ENCODE measurements around the gene IAPP.
"Not testable (repeated sequence)": the region's sequence is repeated elsewhere in the genome, so short reads cannot be mapped to it uniquely, and the experiment has no call there.

The IAPP gene

DNA sequence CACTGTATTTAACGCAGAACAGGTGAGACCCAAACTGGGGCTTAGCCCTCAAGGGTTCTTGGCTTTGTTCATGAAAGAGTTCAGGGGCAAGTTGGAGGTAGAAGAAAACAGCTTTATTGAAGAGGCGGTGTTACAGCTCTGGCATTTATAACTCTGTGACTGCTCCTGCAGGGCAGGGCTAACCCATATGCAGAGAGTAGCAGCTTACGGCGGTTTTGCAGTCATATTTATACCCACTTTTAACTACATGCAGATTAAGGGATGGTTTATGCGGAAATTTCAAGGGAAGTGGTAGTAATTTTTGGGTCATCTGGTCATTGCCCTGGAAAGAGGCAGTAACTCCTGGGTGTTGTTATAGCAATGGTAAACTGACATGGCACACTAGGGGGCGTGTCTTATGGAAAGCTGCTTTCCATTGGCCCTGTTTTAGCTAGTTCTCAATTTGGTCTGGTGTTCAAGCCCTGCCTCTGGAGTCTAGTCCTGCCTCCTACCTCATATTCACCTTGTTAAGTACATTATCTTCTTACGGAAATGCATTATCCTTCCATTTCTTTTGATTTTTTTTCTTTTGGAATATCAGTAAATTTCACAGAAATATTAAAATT lies 1.8 kb upstream of the IAPP start:
- H3K4me1 ChIP-seq (ENCODE audit: control insufficient read depth, insufficient read depth, low read length, poor library complexity, severe bottlenecking): no peaks in the 10 kb centered on the region
- no peaks in the 10 kb centered on the region for H3K36me3 ChIP-seq (ENCODE audit: control insufficient read depth, insufficient read depth, low read length)
- H3K27ac ChIP-seq (ENCODE audit: insufficient read depth, low read length, poor library complexity, severe bottlenecking): no peak overlapping the region
- no peaks in the 10 kb centered on the region for H3K9me3 ChIP-seq (ENCODE audit: control insufficient read depth, low read length)
- H3K27me3 ChIP-seq (replicated peaks; ENCODE audit: control insufficient read depth, insufficient read depth, low read length, poor library complexity, severe bottlenecking): no peaks in the 10 kb centered on the region
- no peak overlapping the region for H3K4me3 ChIP-seq (ENCODE audit: insufficient read depth, low read depth, low read length, poor library complexity, severe bottlenecking)
- DNase-seq: no peak

DNA sequence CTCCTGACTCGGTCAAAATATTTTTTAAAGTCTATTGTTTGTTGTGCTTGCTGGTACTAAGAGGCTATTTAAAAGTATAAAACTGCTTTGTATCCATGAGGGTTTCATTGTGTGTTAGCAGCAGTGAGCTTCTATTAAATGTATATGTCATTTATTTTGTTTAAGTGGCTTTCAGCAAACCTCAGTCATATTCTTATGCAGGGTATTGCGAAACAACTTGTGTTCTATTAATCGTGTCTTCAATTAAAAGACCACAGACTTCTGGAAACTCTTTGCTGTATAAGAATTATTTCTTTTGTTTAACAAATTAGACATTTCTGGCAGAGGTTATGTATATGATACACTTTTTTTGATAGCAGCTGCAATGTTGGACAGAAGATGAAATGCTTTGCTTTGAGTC lies 6.5 kb downstream of the IAPP start:
- H3K9me3 ChIP-seq (ENCODE audit: control insufficient read depth, low read length): no peaks in the 10 kb centered on the region
- no peak overlapping the region for H3K27ac ChIP-seq (ENCODE audit: insufficient read depth, low read length, poor library complexity, severe bottlenecking)
- no peaks in the 10 kb centered on the region for H3K4me1 ChIP-seq (ENCODE audit: control insufficient read depth, insufficient read depth, low read length, poor library complexity, severe bottlenecking)
- H3K4me3 ChIP-seq (ENCODE audit: insufficient read depth, low read depth, low read length, poor library complexity, severe bottlenecking): no peak overlapping the region
- no peaks in the 10 kb centered on the region for H3K36me3 ChIP-seq (ENCODE audit: control insufficient read depth, insufficient read depth, low read length)
- DNase-seq: no peak
- no peaks in the 10 kb centered on the region for H3K27me3 ChIP-seq (replicated peaks; ENCODE audit: control insufficient read depth, insufficient read depth, low read length, poor library complexity, severe bottlenecking)

DNA sequence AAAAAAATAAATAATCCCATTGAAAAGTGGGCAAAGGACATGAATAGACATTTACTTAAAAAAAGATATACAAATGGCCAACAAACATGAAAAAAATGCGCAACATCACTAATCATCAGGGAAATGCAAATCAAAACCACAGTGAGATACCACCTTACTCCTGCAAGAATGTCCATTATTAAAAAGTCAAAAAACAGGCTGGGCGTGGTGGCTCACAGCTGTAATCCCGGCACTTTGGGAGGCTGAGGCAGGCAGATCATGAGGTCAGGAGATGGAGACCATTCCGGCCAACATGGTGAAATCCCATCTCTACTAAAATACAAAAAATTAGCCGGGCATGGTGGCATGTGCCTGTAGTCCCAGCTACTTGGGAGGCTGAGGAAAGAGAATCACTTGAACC lies 8.6 kb downstream of the IAPP start:
- H3K36me3 ChIP-seq (ENCODE audit: control insufficient read depth, insufficient read depth, low read length); H3K27ac ChIP-seq (ENCODE audit: insufficient read depth, low read length, poor library complexity, severe bottlenecking); H3K9me3 ChIP-seq (ENCODE audit: control insufficient read depth, low read length); H3K27me3 ChIP-seq (replicated peaks; ENCODE audit: control insufficient read depth, insufficient read depth, low read length, poor library complexity, severe bottlenecking); H3K4me3 ChIP-seq (ENCODE audit: insufficient read depth, low read depth, low read length, poor library complexity, severe bottlenecking); H3K4me1 ChIP-seq (ENCODE audit: control insufficient read depth, insufficient read depth, low read length, poor library complexity, severe bottlenecking); DNase-seq: not testable (repeated sequence)

DNA sequence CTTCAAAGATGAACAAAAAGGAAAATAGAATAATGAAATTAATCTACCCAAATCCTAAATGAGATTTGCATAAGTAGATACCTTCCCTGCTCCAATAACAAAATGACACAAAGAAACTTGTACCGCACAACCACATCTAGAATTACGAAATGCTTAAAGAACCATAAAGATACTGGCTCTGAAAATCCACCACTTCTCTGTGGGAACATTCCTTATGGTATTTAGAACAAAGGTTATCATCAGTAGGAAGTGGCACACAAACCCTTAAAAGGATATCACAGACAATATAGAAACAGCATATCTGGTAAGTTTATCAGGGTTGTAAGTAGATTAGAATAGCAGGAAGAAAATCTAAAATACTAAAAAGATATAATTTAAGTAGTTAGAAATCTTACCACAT lies 11.6 kb downstream of the IAPP start:
- no peaks in the 10 kb centered on the region for H3K4me1 ChIP-seq (ENCODE audit: control insufficient read depth, insufficient read depth, low read length, poor library complexity, severe bottlenecking)
- H3K27ac ChIP-seq (ENCODE audit: insufficient read depth, low read length, poor library complexity, severe bottlenecking): no peak overlapping the region
- no peaks in the 10 kb centered on the region for H3K27me3 ChIP-seq (replicated peaks; ENCODE audit: control insufficient read depth, insufficient read depth, low read length, poor library complexity, severe bottlenecking)
- no peaks in the 10 kb centered on the region for H3K9me3 ChIP-seq (ENCODE audit: control insufficient read depth, low read length)
- no peak for DNase-seq
- H3K4me3 ChIP-seq (ENCODE audit: insufficient read depth, low read depth, low read length, poor library complexity, severe bottlenecking): no peak overlapping the region
- no peaks in the 10 kb centered on the region for H3K36me3 ChIP-seq (ENCODE audit: control insufficient read depth, insufficient read depth, low read length)

DNA sequence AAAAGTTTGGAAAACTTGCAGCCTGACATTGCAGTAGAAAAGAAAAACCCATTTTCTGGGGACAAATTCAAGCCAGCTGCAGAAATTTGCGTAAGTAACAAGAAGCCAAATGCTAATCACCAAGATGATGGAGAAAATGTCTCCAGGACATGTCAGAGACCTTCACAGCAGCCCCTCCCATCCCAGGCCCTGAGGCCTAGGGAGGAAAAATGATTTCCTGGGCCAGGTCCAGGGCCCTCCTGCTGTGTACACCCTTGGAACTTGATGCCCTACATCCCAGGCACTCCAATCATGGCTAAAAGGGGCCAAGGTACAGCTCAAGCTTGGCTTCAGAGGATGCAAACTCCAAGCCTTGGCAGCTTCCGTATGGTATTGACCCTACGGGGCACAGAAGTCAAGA lies 14.5 kb downstream of the IAPP start:
- H3K36me3 ChIP-seq (ENCODE audit: control insufficient read depth, insufficient read depth, low read length): no peaks in the 10 kb centered on the region
- no peak for DNase-seq
- no peak overlapping the region for H3K4me3 ChIP-seq (ENCODE audit: insufficient read depth, low read depth, low read length, poor library complexity, severe bottlenecking)
- no peaks in the 10 kb centered on the region for H3K27me3 ChIP-seq (replicated peaks; ENCODE audit: control insufficient read depth, insufficient read depth, low read length, poor library complexity, severe bottlenecking)
- H3K27ac ChIP-seq (ENCODE audit: insufficient read depth, low read length, poor library complexity, severe bottlenecking): no peak overlapping the region
- no peaks in the 10 kb centered on the region for H3K4me1 ChIP-seq (ENCODE audit: control insufficient read depth, insufficient read depth, low read length, poor library complexity, severe bottlenecking)
- H3K9me3 ChIP-seq (ENCODE audit: control insufficient read depth, low read length): no peaks in the 10 kb centered on the region

DNA sequence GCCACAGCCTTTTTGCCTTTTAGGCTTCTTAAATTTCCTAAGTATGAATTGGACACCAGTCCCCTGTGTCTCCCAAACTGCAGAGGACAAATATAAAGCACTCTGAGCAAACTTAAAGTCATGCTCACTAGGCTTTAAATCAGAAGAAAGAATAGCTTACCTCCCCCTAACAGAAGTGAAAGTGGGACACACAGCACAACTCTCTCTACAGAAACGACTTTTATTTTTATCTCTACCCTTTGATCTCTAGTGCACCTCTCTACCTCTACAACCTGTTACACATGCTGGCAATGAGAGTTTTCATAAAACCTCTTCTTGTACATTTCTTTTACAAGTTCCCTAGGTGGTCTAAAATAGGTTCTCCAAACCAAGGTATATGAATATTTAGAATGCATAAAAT lies 19.7 kb downstream of the IAPP start:
- Histone ChIP-seq H3K4me1 (ENCODE audit: control insufficient read depth, insufficient read depth, low read length, poor library complexity, severe bottlenecking) (no peaks in the 10 kb centered on the region), H3K36me3 (ENCODE audit: control insufficient read depth, insufficient read depth, low read length) (no peaks in the 10 kb centered on the region), H3K27me3 (replicated peaks; ENCODE audit: control insufficient read depth, insufficient read depth, low read length, poor library complexity, severe bottlenecking) (no peaks in the 10 kb centered on the region), H3K9me3 (ENCODE audit: control insufficient read depth, low read length) (no peaks in the 10 kb centered on the region), H3K27ac (ENCODE audit: insufficient read depth, low read length, poor library complexity, severe bottlenecking) (no peak overlapping the region), H3K4me3 (ENCODE audit: insufficient read depth, low read depth, low read length, poor library complexity, severe bottlenecking) (no peak overlapping the region)
- DNase-seq: no peak

DNA sequence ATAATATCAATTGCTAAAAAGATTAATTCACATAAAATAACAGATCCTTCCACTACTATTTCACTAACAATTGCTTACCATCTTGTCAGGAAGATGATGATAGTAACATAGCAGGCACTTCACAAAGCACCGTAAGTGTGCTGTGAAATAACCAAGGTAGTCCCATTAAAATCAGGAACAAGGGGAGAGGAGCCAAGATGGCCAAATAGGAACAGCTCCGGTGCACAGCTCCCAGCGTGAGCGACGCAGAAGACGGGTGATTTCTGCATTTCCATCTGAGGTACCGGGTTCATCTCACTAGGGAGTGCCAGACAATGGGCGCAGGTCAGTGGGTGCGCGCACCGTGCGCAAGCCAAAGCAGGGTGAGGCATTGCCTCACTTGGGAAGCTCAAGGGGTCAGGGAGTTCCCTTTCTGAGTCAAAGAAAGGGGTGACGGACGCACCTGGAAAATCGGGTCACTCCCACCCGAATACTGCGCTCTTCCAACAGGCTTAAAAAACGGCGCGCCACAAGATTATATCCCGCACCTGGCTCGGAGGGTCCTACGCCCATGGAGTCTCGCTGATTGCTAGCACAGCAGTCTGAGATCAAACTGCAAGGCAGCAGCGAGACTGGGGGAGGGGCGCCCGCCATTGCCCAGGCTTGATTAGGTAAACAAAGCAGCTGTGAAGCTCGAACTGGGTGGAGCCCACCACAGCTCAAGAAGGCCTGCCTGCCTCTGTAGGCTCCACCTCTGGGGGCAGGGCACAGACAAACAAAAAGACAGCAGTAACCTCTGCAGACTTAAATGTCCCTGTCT lies 22.3 kb downstream of the IAPP start:
- H3K4me1 ChIP-seq (ENCODE audit: control insufficient read depth, insufficient read depth, low read length, poor library complexity, severe bottlenecking); H3K36me3 ChIP-seq (ENCODE audit: control insufficient read depth, insufficient read depth, low read length); H3K27ac ChIP-seq (ENCODE audit: insufficient read depth, low read length, poor library complexity, severe bottlenecking); H3K4me3 ChIP-seq (ENCODE audit: insufficient read depth, low read depth, low read length, poor library complexity, severe bottlenecking); H3K9me3 ChIP-seq (ENCODE audit: control insufficient read depth, low read length); H3K27me3 ChIP-seq (replicated peaks; ENCODE audit: control insufficient read depth, insufficient read depth, low read length, poor library complexity, severe bottlenecking); DNase-seq: not testable (repeated sequence)

DNA sequence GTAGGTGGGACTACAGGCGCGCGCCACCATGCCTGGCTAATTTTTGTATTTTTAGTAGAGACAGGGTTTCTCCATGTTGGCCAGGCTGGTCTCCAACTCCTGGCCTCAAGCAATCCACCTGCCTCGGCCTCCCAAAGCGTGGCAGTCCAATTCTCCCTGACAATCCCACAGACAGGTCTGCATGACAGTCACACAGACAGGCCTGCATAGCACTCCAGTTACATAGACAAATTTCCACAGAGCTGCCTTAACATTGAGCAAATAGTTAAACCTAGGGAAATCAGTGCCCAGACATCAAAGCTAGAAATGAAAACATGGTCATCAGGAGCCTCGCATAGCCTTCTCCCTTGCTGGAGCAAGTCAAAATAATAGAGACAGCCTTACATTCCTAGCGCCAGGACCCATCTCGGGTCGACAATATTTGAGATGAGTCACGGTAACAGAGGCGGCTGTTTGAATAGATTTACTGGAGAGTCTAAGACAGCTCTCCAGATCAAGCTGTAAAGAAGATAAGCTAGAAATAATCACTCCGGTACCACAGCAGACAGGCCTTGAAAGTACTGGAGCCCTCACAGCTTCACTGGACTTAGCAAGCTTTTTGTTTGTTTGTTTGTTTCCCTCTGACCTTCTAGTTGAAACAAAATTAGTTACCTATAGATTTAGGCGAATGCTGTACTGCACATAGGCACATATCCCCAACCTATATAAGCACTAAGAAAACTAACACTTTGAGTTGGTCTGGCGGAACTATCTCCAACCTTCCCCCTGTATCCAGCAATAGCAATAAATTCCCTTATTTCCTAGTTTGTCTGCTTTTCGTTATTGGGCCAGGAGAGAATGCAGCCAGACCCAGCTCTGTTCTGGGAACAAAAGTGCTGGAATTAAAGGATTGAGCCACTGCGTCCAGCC lies 40.9 kb downstream of the IAPP start:
- Histone ChIP-seq H3K27ac (ENCODE audit: insufficient read depth, low read length, poor library complexity, severe bottlenecking) (no peak overlapping the region), H3K36me3 (ENCODE audit: control insufficient read depth, insufficient read depth, low read length) (no peaks in the 10 kb centered on the region), H3K9me3 (ENCODE audit: control insufficient read depth, low read length) (no peaks in the 10 kb centered on the region), H3K4me1 (ENCODE audit: control insufficient read depth, insufficient read depth, low read length, poor library complexity, severe bottlenecking) (no peaks in the 10 kb centered on the region), H3K27me3 (replicated peaks; ENCODE audit: control insufficient read depth, insufficient read depth, low read length, poor library complexity, severe bottlenecking) (no peaks in the 10 kb centered on the region), H3K4me3 (ENCODE audit: insufficient read depth, low read depth, low read length, poor library complexity, severe bottlenecking) (no peak overlapping the region)
- no peak for DNase-seq

DNA sequence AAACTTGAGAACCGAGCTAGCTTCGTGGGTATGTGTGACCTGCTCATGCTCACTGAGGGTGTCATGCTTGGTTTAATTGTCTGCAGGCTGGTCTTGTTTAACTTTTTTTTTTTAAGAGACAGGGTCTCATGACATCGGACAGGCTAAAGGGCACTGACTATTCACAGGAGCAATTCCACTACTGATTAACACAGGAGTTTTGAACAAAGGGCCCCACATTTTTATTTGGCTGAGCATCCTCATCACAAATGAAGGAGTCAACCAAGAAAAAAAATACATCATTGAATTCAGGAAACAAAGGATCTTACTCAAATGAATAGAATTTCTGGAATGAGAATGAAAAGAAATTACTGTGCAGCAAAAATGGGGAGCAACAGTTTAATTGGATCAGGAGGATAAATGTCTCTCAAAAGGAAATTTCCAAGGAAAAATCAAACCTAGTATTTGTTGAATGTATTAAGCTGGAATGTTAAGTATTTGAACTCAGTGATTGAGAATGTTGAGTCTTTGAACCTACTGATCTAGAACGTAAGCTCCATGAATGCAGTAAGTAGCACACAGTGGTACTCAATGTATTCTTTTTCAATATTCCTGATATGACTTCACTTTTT lies 43.9 kb downstream of the IAPP start:
- no peak for DNase-seq
- no peaks in the 10 kb centered on the region for H3K4me1 ChIP-seq (ENCODE audit: control insufficient read depth, insufficient read depth, low read length, poor library complexity, severe bottlenecking)
- H3K27me3 ChIP-seq (replicated peaks; ENCODE audit: control insufficient read depth, insufficient read depth, low read length, poor library complexity, severe bottlenecking): no peaks in the 10 kb centered on the region
- H3K36me3 ChIP-seq (ENCODE audit: control insufficient read depth, insufficient read depth, low read length): no peaks in the 10 kb centered on the region
- no peak overlapping the region for H3K4me3 ChIP-seq (ENCODE audit: insufficient read depth, low read depth, low read length, poor library complexity, severe bottlenecking)
- no peaks in the 10 kb centered on the region for H3K9me3 ChIP-seq (ENCODE audit: control insufficient read depth, low read length)
- H3K27ac ChIP-seq (ENCODE audit: insufficient read depth, low read length, poor library complexity, severe bottlenecking): no peak overlapping the region
